Keratinocyte (primary cell): Measurements from ENCODE around the gene PRSS36. TPM values are rescaled to one million over a fixed set of nuclear protein-coding genes. Genes with fewer than 3 reads are reported as not detected.

ENCODE experiments used
- DNase-seq: peaks from one replicate; pipeline ENCODE4 v3.0.0-alpha.2; 2011; ENCODE audit warnings: low read depth, missing footprints, low spot score
- FAIRE-seq: peaks from 2 replicates; lab custom pipeline; 2011; peaks lifted over from hg19 to GRCh38; lab: Jason Lieb, UNC
- H2AFZ ChIP-seq: 2 replicates; pipeline ENCODE4 v1.6.0; 2012; ENCODE audit warnings: low read length, control low read depth, inconsistent platforms; ENCODE audit not compliant: control insufficient read depth
- H3K27ac ChIP-seq: 2 replicates; pipeline ENCODE4 v1.5.1; 2011; ENCODE audit warnings: low read length; ENCODE audit not compliant: control insufficient read depth, insufficient read depth
- H3K27me3 ChIP-seq: 3 replicates; pipeline ENCODE4 v1.6.0; 2011; ENCODE audit warnings: low read length; ENCODE audit not compliant: control insufficient read depth, insufficient read depth; ENCODE audit errors: extremely low read depth
- H3K36me3 ChIP-seq, 2 experiments: 2 replicates in 1 of 2; 3 replicates in 1 of 2; pipeline ENCODE4 v1.5.1; 2011; ENCODE audit warnings: low read length in 2 of 2, mild to moderate bottlenecking in 1 of 2; ENCODE audit not compliant: control insufficient read depth in 2 of 2, insufficient read depth in 2 of 2; ENCODE audit errors: extremely low read depth in 1 of 2
- H3K4me1 ChIP-seq: 3 replicates; pipeline ENCODE4 v1.5.1; 2011; ENCODE audit warnings: low read length; ENCODE audit not compliant: control insufficient read depth, insufficient read depth; ENCODE audit errors: extremely low read depth
- H3K4me2 ChIP-seq: 3 replicates; pipeline ENCODE4 v1.6.0; 2011; ENCODE audit warnings: low read depth, low read length; ENCODE audit not compliant: control insufficient read depth, insufficient read depth; ENCODE audit errors: extremely low read depth
- H3K4me3 ChIP-seq, 3 experiments: fragments of 200-600 bp in 1 of 3; sonication (generic) in 1 of 3; 2 replicates in 2 of 3; 3 replicates in 1 of 3; pipeline ENCODE4 v1.5.1; 2011 to 2016; ENCODE audit warnings: low read length in 3 of 3, mild to moderate bottlenecking in 3 of 3, control low read depth in 2 of 3, inconsistent platforms in 1 of 3, low read depth in 1 of 3, mixed read lengths in 1 of 3, mixed run types in 1 of 3, moderate library complexity in 1 of 3; ENCODE audit not compliant: control insufficient read depth in 2 of 3, insufficient read depth in 2 of 3; ENCODE audit errors: extremely low read depth in 1 of 3
- H3K79me2 ChIP-seq: 2 replicates; pipeline ENCODE4 v1.6.0; 2012; ENCODE audit warnings: low read length; ENCODE audit not compliant: control insufficient read depth, insufficient read depth
- H3K9ac ChIP-seq: 3 replicates; pipeline ENCODE4 v1.6.0; 2011; ENCODE audit warnings: low read length; ENCODE audit not compliant: control insufficient read depth, insufficient read depth; ENCODE audit errors: extremely low read depth
- H3K9me1 ChIP-seq: 3 replicates; pipeline ENCODE4 v1.6.0; 2011; ENCODE audit warnings: low read length; ENCODE audit not compliant: control insufficient read depth, insufficient read depth; ENCODE audit errors: extremely low read depth
- H3K9me3 ChIP-seq: 2 replicates; pipeline ENCODE4 v1.5.1; 2012; ENCODE audit warnings: low read depth, low read length; ENCODE audit not compliant: control insufficient read depth
- H4K20me1 ChIP-seq: 3 replicates; pipeline ENCODE4 v1.6.0; 2011; ENCODE audit warnings: low read length; ENCODE audit not compliant: control insufficient read depth, insufficient read depth; ENCODE audit errors: extremely low read depth
- EZH2 ChIP-seq: IDR thresholded peaks from one replicate; pipeline ENCODE4 v1.6.1; 2012; ENCODE audit warnings: inconsistent platforms, mild to moderate bottlenecking, low read length, moderate library complexity
- dilution Hi-C: fragments of 300-500 bp; cut with MboI; formaldehyde crosslinking; loops from one replicate; pipeline ENCODE4 v1.7.0; 2020; ENCODE audit warnings: low sequenced_read_pairs; ENCODE audit not compliant: extremely low pct_ligation_motif_present
- polyA plus RNA-seq, 5 experiments: library from polyadenylated mRNA; depleted of rRNA in 3 of 5; stranded (reverse) in 3 of 5; stranded (forward) in 1 of 5; unstranded in 1 of 5; fragments of >200 nt; gene quantifications; 1 replicate in 1 of 5; 2 replicates in 3 of 5; 3 replicates in 1 of 5; pipeline versions ENCODE4 v1.2.1 to v1.2.3, GENCODE V29; 2011 to 2012; ENCODE audit warnings: missing spikeins in 2 of 5, low read depth in 1 of 5, low replicate concordance in 1 of 5
- TF ChIP-seq, protein P1 (sequence below), 3 experiments: IDR thresholded peaks in 1 of 3; conservative IDR thresholded peaks in 1 of 3; optimal IDR thresholded peaks in 1 of 3; 2 replicates in 2 of 3; 3 replicates in 1 of 3; pipeline versions ENCODE3 to v1.5.1; 2011; ENCODE audit warnings: low read length in 3 of 3, mild to moderate bottlenecking in 3 of 3, moderate library complexity in 2 of 3, control low read depth in 1 of 3, inconsistent platforms in 1 of 3; ENCODE audit not compliant: insufficient read depth in 2 of 3; ENCODE audit errors: extremely low read depth in 1 of 3

PRSS36 gene
- polyA plus RNA-seq, 1 donor (not counting 4 experiments of a cell fraction or from before 2014, with no cell fraction given): 0.43 TPM

DNA sequence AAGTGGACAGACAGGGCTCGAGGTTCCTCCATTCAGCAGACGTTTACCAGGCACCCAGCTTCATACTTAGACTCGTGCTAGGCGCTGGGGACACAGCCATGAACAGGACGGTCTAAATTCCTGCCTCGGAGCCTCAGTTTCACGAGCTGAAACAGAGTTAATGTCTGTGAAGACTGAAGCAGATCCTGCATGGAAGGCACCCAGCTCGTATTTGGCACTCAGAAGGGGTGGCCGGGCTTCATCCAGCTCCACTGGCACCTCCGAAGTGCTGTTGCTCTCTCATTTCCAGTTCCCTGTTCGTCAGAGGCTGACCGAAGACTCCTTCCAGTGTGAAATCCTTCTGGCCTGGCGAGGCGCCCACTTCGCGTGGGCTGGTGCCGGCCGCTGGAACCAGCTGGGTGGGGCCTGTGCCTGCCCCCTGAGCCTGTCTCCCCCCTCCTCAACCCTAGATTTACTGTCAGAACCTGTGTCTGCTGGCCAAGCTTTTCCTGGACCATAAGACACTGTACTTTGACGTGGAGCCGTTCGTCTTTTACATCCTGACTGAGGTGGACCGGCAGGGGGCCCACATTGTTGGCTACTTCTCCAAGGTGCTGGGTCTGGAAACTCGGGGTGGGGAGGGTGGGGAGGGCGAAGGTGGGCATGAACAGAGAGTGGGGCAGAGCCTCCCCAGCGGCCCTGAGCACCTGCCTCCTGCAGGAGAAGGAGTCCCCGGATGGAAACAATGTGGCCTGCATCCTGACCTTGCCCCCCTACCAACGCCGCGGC, 20.1 kb downstream of the PRSS36 start:
- FAIRE-seq: no peak
- TF ChIP-seq, protein P1, sequence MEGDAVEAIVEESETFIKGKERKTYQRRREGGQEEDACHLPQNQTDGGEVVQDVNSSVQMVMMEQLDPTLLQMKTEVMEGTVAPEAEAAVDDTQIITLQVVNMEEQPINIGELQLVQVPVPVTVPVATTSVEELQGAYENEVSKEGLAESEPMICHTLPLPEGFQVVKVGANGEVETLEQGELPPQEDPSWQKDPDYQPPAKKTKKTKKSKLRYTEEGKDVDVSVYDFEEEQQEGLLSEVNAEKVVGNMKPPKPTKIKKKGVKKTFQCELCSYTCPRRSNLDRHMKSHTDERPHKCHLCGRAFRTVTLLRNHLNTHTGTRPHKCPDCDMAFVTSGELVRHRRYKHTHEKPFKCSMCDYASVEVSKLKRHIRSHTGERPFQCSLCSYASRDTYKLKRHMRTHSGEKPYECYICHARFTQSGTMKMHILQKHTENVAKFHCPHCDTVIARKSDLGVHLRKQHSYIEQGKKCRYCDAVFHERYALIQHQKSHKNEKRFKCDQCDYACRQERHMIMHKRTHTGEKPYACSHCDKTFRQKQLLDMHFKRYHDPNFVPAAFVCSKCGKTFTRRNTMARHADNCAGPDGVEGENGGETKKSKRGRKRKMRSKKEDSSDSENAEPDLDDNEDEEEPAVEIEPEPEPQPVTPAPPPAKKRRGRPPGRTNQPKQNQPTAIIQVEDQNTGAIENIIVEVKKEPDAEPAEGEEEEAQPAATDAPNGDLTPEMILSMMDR (optimal IDR thresholded peaks at IDR 0.05 in 1 of 3, IDR thresholded peaks at IDR 0.05 in 1 of 3, conservative IDR thresholded peaks at IDR 0.05 in 1 of 3; ENCODE audit: extremely low read depth in 1 of 3, insufficient read depth in 2 of 3, low read length in 3 of 3): no peak
- TF ChIP-seq EZH2: no peak
- no peak overlapping the region for H3K4me2 ChIP-seq

DNA sequence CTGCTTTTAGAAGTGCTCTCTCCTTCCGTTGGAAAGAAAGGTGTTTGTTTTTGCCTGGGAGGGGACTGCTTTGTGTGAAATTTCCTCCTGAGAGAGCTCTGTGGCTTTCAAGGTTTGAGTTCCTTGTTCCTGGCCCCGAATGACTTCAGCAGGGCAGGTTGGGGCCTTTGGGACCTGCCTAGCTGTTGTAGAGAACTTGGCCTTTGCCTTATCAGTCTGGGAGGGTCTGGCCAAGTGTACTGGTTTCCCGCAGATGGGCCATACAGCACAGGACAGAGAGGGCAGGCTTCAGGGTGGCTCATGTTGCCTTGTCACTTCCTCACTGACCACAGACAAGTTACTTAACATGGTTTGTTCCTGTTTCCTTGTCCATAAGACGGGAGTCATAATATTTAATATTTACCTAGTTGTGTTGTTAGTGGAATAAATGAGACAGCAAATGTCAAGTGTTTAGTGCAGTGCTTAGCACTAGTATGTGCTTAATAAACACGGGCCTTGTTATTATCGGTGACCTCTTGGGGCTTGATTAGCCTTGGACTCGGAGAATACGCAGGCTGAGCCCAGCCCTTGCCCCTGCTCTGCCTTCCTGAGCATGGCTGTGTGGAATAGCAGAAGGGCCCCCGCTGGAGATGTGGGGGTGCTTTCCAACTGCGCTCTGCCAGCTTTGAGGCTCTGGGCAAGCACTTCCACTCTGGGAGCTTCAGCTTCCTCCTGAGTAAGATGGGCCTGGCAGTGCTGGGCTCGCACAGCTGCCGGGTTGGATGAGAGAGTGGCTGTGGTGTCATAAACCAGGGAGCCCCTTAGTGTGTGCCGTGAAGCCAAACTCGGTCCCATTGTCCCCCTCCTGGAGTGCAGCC, 20.9 kb downstream of the PRSS36 start:
- Histone ChIP-seq H4K20me1 (peaks cover 2% of the 10 kb centered on the region), H3K79me2 (peaks cover 15% of the 10 kb centered on the region), H3K36me3 (peaks cover 12 to 35% of the 10 kb centered on the region in 2 experiments), H3K27ac (peak overlapping the region; percentile 4), H3K4me3 (no peak overlapping the region), H3K9me3 (no peaks in the 10 kb centered on the region), H3K4me1 (peaks cover 35% of the 10 kb centered on the region), H3K4me2 (no peak overlapping the region), H3K9me1 (peaks cover 5% of the 10 kb centered on the region), H3K9ac (no peak overlapping the region), H3K27me3 (no peaks in the 10 kb centered on the region), H2AFZ (no peak overlapping the region)
- FAIRE-seq (no peak), DNase-seq (no peak)
- no peak for TF ChIP-seq EZH2
- TF ChIP-seq, protein P1 (optimal IDR thresholded peaks at IDR 0.05 in 1 of 3, IDR thresholded peaks at IDR 0.05 in 1 of 3, conservative IDR thresholded peaks at IDR 0.05 in 1 of 3; ENCODE audit: extremely low read depth in 1 of 3, insufficient read depth in 2 of 3, low read length in 3 of 3): no peak
- dilution Hi-C loops: no loop called here

More for the DNA sequence above, 20.1 kb downstream of the PRSS36 start:
- no peak overlapping the region for H3K27ac ChIP-seq
- H3K79me2 ChIP-seq: peaks cover 22% of the 10 kb centered on the region
- H3K9ac ChIP-seq: no peak overlapping the region
- dilution Hi-C loops: no loop called here
- H3K36me3 ChIP-seq: peaks cover 12 to 35% of the 10 kb centered on the region in 2 experiments
- no peak overlapping the region for H2AFZ ChIP-seq
- H3K4me3 ChIP-seq: no peak overlapping the region
- peaks cover 44% of the 10 kb centered on the region for H3K4me1 ChIP-seq
- H3K9me3 ChIP-seq: no peaks in the 10 kb centered on the region
- H3K9me1 ChIP-seq: peaks cover 7% of the 10 kb centered on the region
- no peaks in the 10 kb centered on the region for H3K27me3 ChIP-seq
- peaks cover 3% of the 10 kb centered on the region for H4K20me1 ChIP-seq
- DNase-seq: no peak
